Thoracic aorta (tissue), 2 donors: Measurements from ENCODE around the gene MON1A. TPM values are rescaled to one million over a fixed set of nuclear protein-coding genes. Genes with fewer than 3 reads are reported as not detected.
"Not testable (repeated sequence)": the region's sequence is repeated elsewhere in the genome, so short reads cannot be mapped to it uniquely, and the experiment has no call there.

Source experiments
- ATAC-seq: fragments of 150-250 bp; one replicate; pipeline ENCODE4 v1.8.0; 2017; ENCODE audit warnings: low read depth; ENCODE audit not compliant: insufficient number of reproducible peaks, low FRiP score
- DNase-seq: peaks from one replicate; pipeline ENCODE4 v3.0.0-alpha.2; 2020; ENCODE audit warnings: low spot score
- H3K27ac ChIP-seq, 2 donors: fragments of 200-600 bp; sonication (generic); 1 replicate in 1 of 2; 2 replicates in 1 of 2; pipeline ENCODE4 v1.5.1; 2016; ENCODE audit warnings: mild to moderate bottlenecking in 2 of 2, moderate library complexity in 2 of 2
- H3K27me3 ChIP-seq: fragments of 200-600 bp; sonication (generic); replicated peaks from 2 replicates; pipeline ENCODE4 v1.6.0; 2016; ENCODE audit warnings: mild to moderate bottlenecking; ENCODE audit not compliant: insufficient read depth
- H3K36me3 ChIP-seq: fragments of 200-600 bp; sonication (generic); one replicate; pipeline ENCODE4 v1.5.1; 2016
- H3K4me1 ChIP-seq, 2 donors: fragments of 200-600 bp; sonication (generic); 1 replicate in 1 of 2; 2 replicates in 1 of 2; pipeline versions ENCODE4 v1.5.1 to v1.6.0; 2016; ENCODE audit warnings: low read depth in 2 of 2, mild to moderate bottlenecking in 1 of 2; ENCODE audit not compliant: control insufficient read depth in 1 of 2
- H3K4me3 ChIP-seq: fragments of 200-600 bp; sonication (generic); 2 replicates; pipeline ENCODE4 v1.5.1; 2016; ENCODE audit warnings: mild to moderate bottlenecking
- H3K9me3 ChIP-seq: fragments of 200-600 bp; sonication (generic); 2 replicates; pipeline ENCODE4 v1.5.1; 2016
- CTCF ChIP-seq: fragments of 200-600 bp; sonication (generic); IDR thresholded peaks from one replicate; pipeline ENCODE4 v1.5.1; 2019; ENCODE audit warnings: antibody characterized with exemption
- total RNA-seq, 2 donors: library from RNA; depleted of rRNA; stranded (reverse); fragments of >200 nt; gene quantifications; one replicate each; pipeline versions ENCODE4 v1.1.0 to v1.2.3, GENCODE V29; 2016

MON1A gene
- total RNA-seq, 2 donors from 2014 or later = 17.4 to 23.4 TPM

GRCh38 chr3:49928481-49929017 is 1.1 kb downstream of the MON1A start:
- Histone ChIP-seq H3K4me1 (peaks cover 15 to 20% of the 10 kb centered on the region in 2 donors), H3K4me3 (peak overlapping the region; percentile 94), H3K27ac (no peak overlapping the region), H3K36me3 (no peaks in the 10 kb centered on the region), H3K27me3 (no peaks in the 10 kb centered on the region), H3K9me3 (no peaks in the 10 kb centered on the region)
- no peak for TF ChIP-seq CTCF
- no peak for DNase-seq
- no peak for ATAC-seq

DNA sequence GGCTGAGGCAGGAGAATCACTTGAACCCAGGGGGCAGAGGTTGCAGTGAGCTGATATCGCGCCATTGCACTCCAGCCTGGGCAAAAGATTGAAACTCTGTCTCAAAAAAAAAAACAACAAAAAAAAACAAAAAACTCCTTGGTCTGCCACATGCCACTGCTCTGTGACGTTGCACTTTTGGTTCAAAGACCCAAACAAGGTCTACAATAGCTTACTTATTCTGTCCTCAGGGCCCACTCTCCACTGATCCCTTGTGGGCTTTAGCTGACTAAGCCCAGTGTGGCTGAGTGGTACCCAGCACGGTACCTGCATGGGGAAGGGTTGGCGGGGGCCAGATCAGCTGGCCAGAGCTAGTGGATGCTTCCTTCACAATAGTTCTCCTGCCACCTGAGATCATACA is 1.8 kb downstream of the MON1A start:
- peaks cover 2% of the 10 kb centered on the region for H3K36me3 ChIP-seq
- H3K4me3 ChIP-seq = no peak overlapping the region
- no peaks in the 10 kb centered on the region for H3K27me3 ChIP-seq
- DNase-seq (no peak), ATAC-seq (no peak)
- no peak overlapping the region for H3K27ac ChIP-seq
- TF ChIP-seq CTCF = no peak
- no peaks in the 10 kb centered on the region for H3K9me3 ChIP-seq
- H3K4me1 ChIP-seq = peaks cover 15 to 20% of the 10 kb centered on the region in 2 donors

DNA sequence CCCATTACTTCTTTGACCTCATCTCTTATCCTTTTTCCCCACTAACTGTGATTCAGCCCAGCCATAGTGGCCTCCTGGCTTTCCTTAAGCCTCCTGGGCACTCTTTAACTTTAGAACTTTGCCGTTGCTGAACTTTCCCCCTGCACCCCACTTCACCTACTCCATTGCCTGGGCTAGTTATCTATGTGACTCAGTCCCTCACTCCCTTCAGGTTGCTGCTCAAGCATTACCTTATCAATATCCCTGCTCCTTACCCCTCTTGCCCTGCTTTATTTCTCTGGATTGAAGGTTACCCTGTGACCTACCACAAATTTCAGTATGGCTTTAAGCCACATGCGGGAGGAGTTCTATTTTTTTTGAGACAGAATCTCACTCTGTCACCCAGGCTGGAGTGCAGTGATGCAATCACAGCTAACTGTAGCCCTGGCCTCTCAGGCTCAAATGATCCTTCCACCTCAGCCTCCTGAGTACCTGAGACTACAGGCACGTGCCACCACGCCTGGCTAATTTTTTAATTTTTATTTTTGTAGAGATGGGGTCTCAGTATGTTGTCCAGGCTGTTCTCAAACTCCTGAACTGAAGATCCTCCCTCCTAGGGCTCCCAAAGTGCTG is 3.4 kb downstream of the MON1A start:
- no peak overlapping the region for H3K4me3 ChIP-seq
- no peaks in the 10 kb centered on the region for H3K9me3 ChIP-seq
- H3K36me3 ChIP-seq = peaks cover 4% of the 10 kb centered on the region
- no peak overlapping the region for H3K27ac ChIP-seq
- H3K4me1 ChIP-seq = peaks cover 15 to 20% of the 10 kb centered on the region in 2 donors
- no peak for TF ChIP-seq CTCF
- no peaks in the 10 kb centered on the region for H3K27me3 ChIP-seq
- DNase-seq (no peak), ATAC-seq (no peak)

DNA sequence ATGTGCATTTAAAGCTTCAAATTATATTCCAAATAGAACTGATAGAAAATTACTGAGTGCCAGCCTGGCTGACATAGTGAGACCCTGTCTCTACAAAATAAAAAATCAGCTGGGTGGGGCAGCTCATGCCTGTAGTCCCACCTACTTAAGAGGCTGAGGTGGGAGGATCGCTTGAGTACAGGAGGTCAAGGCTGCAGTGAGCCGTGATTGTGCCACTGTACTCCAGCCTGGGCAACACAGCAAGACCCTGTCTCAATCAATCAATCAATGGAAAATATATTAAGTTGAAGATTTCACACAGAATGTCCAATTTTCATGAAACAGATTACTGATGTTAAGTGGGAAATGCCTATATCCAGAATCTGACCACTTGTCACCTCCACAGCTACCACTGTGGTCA is 4.1 kb downstream of the MON1A start:
- Histone ChIP-seq H3K9me3 (no peaks in the 10 kb centered on the region), H3K4me3 (no peak overlapping the region), H3K27me3 (no peaks in the 10 kb centered on the region), H3K27ac (no peak overlapping the region), H3K36me3 (peaks cover 4% of the 10 kb centered on the region), H3K4me1 (peaks cover 13 to 18% of the 10 kb centered on the region in 2 donors)
- ATAC-seq (no peak), DNase-seq (no peak)
- no peak for TF ChIP-seq CTCF

DNA sequence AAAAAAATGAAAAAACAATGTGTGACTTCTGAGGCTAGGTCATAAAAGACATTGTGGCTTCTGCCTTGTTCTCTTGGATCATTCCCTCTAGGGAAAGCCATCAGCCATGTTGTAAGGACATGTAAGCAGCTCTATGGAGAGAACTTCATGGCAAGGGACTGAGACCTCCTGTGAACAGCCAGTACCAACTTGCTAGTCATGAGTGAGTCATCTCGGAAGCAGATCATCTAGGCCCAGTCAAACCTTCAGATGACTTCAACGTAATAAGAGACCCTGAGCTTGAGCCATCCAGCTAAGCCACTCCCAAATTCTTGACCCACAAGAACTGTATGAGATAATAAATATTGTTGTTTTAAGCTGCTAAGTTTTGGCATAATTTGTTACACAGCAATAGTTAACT is 4.9 kb downstream of the MON1A start:
- Histone ChIP-seq H3K27ac (no peak overlapping the region), H3K9me3 (no peaks in the 10 kb centered on the region), H3K27me3 (no peaks in the 10 kb centered on the region), H3K4me1 (peaks cover 9 to 12% of the 10 kb centered on the region in 2 donors), H3K4me3 (no peak overlapping the region), H3K36me3 (peaks cover 4% of the 10 kb centered on the region)
- ATAC-seq = no peak
- no peak for DNase-seq
- no peak for TF ChIP-seq CTCF

- DNase-seq, H3K27me3 ChIP-seq, H3K27ac ChIP-seq, H3K4me3 ChIP-seq, H3K36me3 ChIP-seq, ATAC-seq, H3K4me1 ChIP-seq, H3K9me3 ChIP-seq: not testable (repeated sequence)
Observed at GRCh38 chr3:49917806-49918590, 11.6 kb downstream of the MON1A start.
